Natural killer cell (primary cell): ENCODE results near the gene KCNJ11. TPM values are rescaled to one million over a fixed set of nuclear protein-coding genes. Genes with fewer than 3 reads are reported as not detected.
A peak's percentile ranks its signal among the peaks of the same experiment; 100 is the strongest.

Experiments
- ATAC-seq, 3 donors: fragments of 150-1000 bp in 2 of 3; fragments of 200-7000 bp in 1 of 3; cut with Tn5 transposase; 1 replicate in 1 of 3; 2 replicates in 2 of 3; pipeline ENCODE4 v1.10.0; 2021; ENCODE audit warnings: mild to moderate bottlenecking in 2 of 3, moderate library complexity in 2 of 3
- DNase-seq, 2 donors: peaks; one replicate each; pipeline versions ENCODE4 v3.0.0 to v3.0.0-alpha.2; 2013 to 2021; ENCODE audit warnings: mixed read lengths in 1 of 2
- H3K27ac ChIP-seq: one replicate; pipeline ENCODE4 v1.5.1; 2013; ENCODE audit warnings: mild to moderate bottlenecking, low read length
- H3K27me3 ChIP-seq: one replicate; pipeline ENCODE4 v1.6.1; 2013; ENCODE audit warnings: low read length; ENCODE audit not compliant: control insufficient read depth, insufficient read depth
- H3K36me3 ChIP-seq: one replicate; pipeline ENCODE4 v1.6.1; 2013; ENCODE audit warnings: low read length; ENCODE audit not compliant: control insufficient read depth, insufficient read depth
- H3K4me1 ChIP-seq: one replicate; pipeline ENCODE4 v1.6.1; 2013; ENCODE audit warnings: low read length; ENCODE audit not compliant: control insufficient read depth, insufficient read depth
- H3K4me3 ChIP-seq: one replicate; pipeline ENCODE4 v1.5.1; 2013; ENCODE audit warnings: low read length
- H3K9me3 ChIP-seq: one replicate; pipeline ENCODE4 v1.6.1; 2013; ENCODE audit warnings: low read length; ENCODE audit not compliant: control insufficient read depth, insufficient read depth
- H3K27ac Mint-ChIP-seq, 2 donors: one replicate each; pipeline ENCODE4 v1.8.0; 2022; ENCODE audit warnings: mild to moderate bottlenecking in 2 of 2, mixed read lengths in 2 of 2, moderate library complexity in 1 of 2
- H3K27me3 Mint-ChIP-seq, 2 donors: one replicate each; pipeline ENCODE4 v1.8.0; 2022; ENCODE audit warnings: low read depth in 2 of 2, mixed read lengths in 2 of 2
- H3K36me3 Mint-ChIP-seq: one replicate; pipeline ENCODE4 v1.8.0; 2022; ENCODE audit warnings: mixed read lengths
- H3K4me1 Mint-ChIP-seq, 2 donors: one replicate each; pipeline ENCODE4 v1.8.0; 2022; ENCODE audit warnings: mixed read lengths in 2 of 2
- H3K4me3 Mint-ChIP-seq: one replicate; pipeline ENCODE4 v1.8.0; 2022; ENCODE audit warnings: mild to moderate bottlenecking, moderate library complexity, mixed read lengths
- H3K9me3 Mint-ChIP-seq, 2 donors: one replicate each; pipeline ENCODE4 v1.8.0; 2022; ENCODE audit warnings: mixed read lengths in 2 of 2
- WGBS: methylation state at CpG from one replicate; pipeline ENCODE4 v1.1.7; 2013; ENCODE audit warnings: missing lambda C conversion rate; ENCODE audit not compliant: insufficient coverage; 5-methylcytosine and 5-hydroxymethylcytosine counted together
- intact Hi-C: fragments of 100-400 bp; cut with micrococcal nuclease; formaldehyde crosslinking; loops from one replicate; pipeline ENCODE4 v1.14.2; 2022
- total RNA-seq, 4 donors: library from RNA; stranded (reverse); fragments of 120-200 nt in 1 of 4; gene quantifications; one replicate each; pipeline versions ENCODE4 v1.2.3 to v1.2.4, GENCODE V29; 2013 to 2022
- TF ChIP-seq, protein P1 (sequence below): fragments of 200-600 bp; IDR thresholded peaks from one replicate; pipeline ENCODE4 v1.8.0; 2022; ENCODE audit warnings: antibody characterized with exemption

Gene KCNJ11
- total RNA-seq, 3 donors from 2014 or later (not counting 1 experiment from before 2014, with no cell fraction given) = 1.00 TPM; not detected in 2

DNA sequence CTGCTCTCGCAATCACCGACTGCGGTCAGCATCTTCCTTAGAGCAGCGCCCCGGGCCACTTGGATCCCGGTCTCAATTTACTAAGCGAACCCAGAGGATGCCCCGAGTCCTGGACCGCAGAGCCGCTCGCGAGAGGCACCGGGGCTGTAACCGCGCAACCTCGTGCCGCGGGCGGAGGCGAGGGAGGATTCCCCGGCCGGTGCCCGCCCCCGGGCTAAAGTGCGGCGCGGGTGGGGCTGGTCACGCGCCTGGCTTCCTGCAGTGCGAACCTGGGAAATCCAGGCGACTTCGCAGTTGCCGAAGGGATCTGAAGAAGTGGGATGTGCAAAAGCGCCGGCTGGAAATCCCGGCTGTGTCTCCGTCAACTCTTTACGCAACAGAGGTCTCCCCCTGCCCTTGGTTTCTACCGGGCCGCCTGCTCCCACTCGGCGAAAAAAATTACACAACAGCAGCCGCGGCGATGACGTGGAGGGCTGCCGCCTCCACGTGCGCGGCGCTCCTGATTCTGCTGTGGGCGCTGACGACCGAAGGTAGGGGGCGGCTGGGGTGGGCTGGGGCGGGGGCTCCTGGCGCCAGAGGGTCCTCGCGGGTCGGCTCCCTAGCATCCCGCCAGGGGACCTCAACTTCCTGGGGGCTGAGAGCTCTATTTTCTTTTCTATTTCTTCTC, 36.8 kb downstream of the KCNJ11 start, which contains the start of gene NCR3LG1:
Gene NCR3LG1 (plus strand): TSS at position 291 of the 667 bp plus-strand sequence. CDS start 170 bp downstream, at position 461.
- H3K9me3 ChIP-seq = no peaks in the 10 kb centered on the region
- no peaks in the 10 kb centered on the region for H3K9me3 Mint-ChIP-seq
- ATAC-seq (peak; percentile 68 to 79 (median 76)), DNase-seq (peak; percentile 69 to 87)
- under 1% methylated on average over 61 of the region's 61 CpGs for WGBS
- peak within 1 kb of the TSS; percentile 37 for H3K27ac ChIP-seq
- intact Hi-C loops = loop anchor here (1.0 to 10.0 kb wide), 3 partner anchors 75 to 144 kb away; partner anchors contain the start of genes NUCB2 and PIK3C2A
- no peaks in the 10 kb centered on the region for H3K36me3 Mint-ChIP-seq
- peak within 1 kb of the TSS; percentile 93 for H3K4me3 Mint-ChIP-seq
- peak within 1 kb of the TSS; percentile 41 for H3K4me3 ChIP-seq
- peak within 1 kb of the TSS; percentile 88 for H3K27ac Mint-ChIP-seq
- no peaks in the 10 kb centered on the region for H3K27me3 ChIP-seq
- TF ChIP-seq, protein P1, sequence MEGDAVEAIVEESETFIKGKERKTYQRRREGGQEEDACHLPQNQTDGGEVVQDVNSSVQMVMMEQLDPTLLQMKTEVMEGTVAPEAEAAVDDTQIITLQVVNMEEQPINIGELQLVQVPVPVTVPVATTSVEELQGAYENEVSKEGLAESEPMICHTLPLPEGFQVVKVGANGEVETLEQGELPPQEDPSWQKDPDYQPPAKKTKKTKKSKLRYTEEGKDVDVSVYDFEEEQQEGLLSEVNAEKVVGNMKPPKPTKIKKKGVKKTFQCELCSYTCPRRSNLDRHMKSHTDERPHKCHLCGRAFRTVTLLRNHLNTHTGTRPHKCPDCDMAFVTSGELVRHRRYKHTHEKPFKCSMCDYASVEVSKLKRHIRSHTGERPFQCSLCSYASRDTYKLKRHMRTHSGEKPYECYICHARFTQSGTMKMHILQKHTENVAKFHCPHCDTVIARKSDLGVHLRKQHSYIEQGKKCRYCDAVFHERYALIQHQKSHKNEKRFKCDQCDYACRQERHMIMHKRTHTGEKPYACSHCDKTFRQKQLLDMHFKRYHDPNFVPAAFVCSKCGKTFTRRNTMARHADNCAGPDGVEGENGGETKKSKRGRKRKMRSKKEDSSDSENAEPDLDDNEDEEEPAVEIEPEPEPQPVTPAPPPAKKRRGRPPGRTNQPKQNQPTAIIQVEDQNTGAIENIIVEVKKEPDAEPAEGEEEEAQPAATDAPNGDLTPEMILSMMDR = no peak
- no peaks in the 10 kb centered on the region for H3K27me3 Mint-ChIP-seq
- H3K36me3 ChIP-seq = no peaks in the 10 kb centered on the region
- H3K4me1 ChIP-seq = peaks cover 20% of the 10 kb centered on the region
- H3K4me1 Mint-ChIP-seq = peaks cover 36 to 38% of the 10 kb centered on the region in 2 donors

DNA sequence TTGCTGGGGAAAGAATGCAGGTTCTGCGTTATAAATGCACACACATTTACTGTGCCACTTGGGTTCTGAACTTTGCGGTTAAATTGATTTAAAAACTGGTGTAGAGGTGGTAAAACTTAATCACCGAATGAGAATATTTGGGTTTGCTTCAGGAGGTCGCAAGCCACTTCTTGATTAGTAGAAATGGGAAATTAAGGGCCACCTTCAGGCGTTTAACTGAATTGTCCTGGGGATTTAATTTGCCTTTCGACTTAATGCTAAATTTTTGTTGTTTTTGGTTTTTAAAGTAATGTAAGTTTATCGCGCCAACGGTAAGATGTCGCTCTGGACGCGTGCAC, 37.3 kb downstream of the KCNJ11 start:
- intact Hi-C loops = loop anchor here (1.0 to 10.0 kb wide), 3 partner anchors 75 to 144 kb away; partner anchors contain the start of genes NUCB2 and PIK3C2A
- WGBS = 17% methylated on average over 12 of the region's 12 CpGs
- H3K4me3 Mint-ChIP-seq = peak overlapping the region; percentile 93
- ATAC-seq (no peak), DNase-seq (no peak)
- Histone ChIP-seq H3K27me3 (no peaks in the 10 kb centered on the region), H3K4me1 (peaks cover 20% of the 10 kb centered on the region), H3K4me3 (peak overlapping the region; percentile 41), H3K9me3 (no peaks in the 10 kb centered on the region), H3K36me3 (no peaks in the 10 kb centered on the region), H3K27ac (no peak overlapping the region)
- peaks cover 36 to 38% of the 10 kb centered on the region in 2 donors for H3K4me1 Mint-ChIP-seq
- H3K9me3 Mint-ChIP-seq = no peaks in the 10 kb centered on the region
- H3K27ac Mint-ChIP-seq = peak overlapping the region; percentile 88
- TF ChIP-seq, protein P1 = no peak
- H3K36me3 Mint-ChIP-seq = no peaks in the 10 kb centered on the region
- no peaks in the 10 kb centered on the region for H3K27me3 Mint-ChIP-seq

DNA sequence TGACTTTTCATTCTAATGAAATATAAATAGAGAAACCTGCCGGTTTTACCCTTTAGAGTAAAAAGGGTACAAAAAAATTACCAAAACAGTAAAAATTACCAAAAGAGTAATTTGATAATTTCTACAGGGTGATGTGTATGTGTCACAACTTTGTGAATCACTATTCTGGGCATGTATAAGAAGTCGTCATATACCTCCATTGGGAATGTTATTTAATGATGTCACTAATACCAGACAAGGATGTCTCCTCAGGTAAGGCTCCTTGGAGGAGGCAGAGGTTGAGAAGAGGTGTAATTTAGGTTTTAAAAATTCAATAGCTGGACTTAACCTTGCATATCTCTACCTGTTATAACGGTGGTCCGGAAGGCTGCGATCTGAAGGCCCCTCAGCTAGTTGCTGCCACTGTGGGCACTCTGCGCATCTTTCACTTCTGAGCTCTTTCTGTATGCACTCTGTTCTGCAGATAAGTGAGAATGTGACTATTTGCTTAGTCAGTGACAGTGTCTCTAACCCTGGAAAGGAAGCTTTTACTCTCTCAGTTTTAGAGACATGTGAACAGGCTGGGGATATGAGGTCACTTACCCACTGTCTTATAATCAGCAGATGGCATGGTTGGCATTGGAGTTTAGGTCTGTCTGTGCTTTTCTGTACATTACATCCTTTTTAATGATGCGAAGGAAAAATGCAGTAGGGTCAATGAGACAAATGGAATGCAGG, 37.8 kb downstream of the KCNJ11 start:
- ATAC-seq = no peak
- WGBS = 98% methylated on average over 6 of the region's 7 CpGs

More for the DNA sequence above, 37.8 kb downstream of the KCNJ11 start:
- H3K27ac ChIP-seq = no peak overlapping the region
- intact Hi-C loops = loop anchor here (1.0 to 10.0 kb wide), 3 partner anchors 74 to 143 kb away; partner anchors contain the start of genes NUCB2 and PIK3C2A
- peak overlapping the region; percentile 93 for H3K4me3 Mint-ChIP-seq
- H3K4me3 ChIP-seq = no peak overlapping the region
- DNase-seq = peak in 1 of 2 donors; percentile 8
- H3K9me3 ChIP-seq = no peaks in the 10 kb centered on the region
- no peaks in the 10 kb centered on the region for H3K27me3 ChIP-seq
- H3K36me3 ChIP-seq = no peaks in the 10 kb centered on the region
- TF ChIP-seq, protein P1 = no peak
- peak overlapping the region; percentile 88 for H3K27ac Mint-ChIP-seq
- no peaks in the 10 kb centered on the region for H3K27me3 Mint-ChIP-seq
- H3K9me3 Mint-ChIP-seq = no peaks in the 10 kb centered on the region
- no peaks in the 10 kb centered on the region for H3K36me3 Mint-ChIP-seq
- H3K4me1 ChIP-seq = peaks cover 20% of the 10 kb centered on the region
- peaks cover 36 to 38% of the 10 kb centered on the region in 2 donors for H3K4me1 Mint-ChIP-seq
